Caki2 (cell line): Measurements from ENCODE around the gene MBD5. TPM values are rescaled to one million over a fixed set of nuclear protein-coding genes. Genes with fewer than 3 reads are reported as not detected.
"Not testable (repeated sequence)": the region's sequence is repeated elsewhere in the genome, so short reads cannot be mapped to it uniquely, and the experiment has no call there.

Experiments
- DNase-seq: peaks from one replicate; pipeline ENCODE4 v3.0.0-alpha.2; 2015; ENCODE audit warnings: low read depth
- in situ Hi-C: cut with HindIII; loops from 2 replicates; pipeline ENCODE4 v1.10.0; 2016; ENCODE audit warnings: low sequenced_read_pairs, low pct_unique_long_range_greater_than_20kb, mixed read lengths
- total RNA-seq: library from RNA; depleted of rRNA; stranded (reverse); fragments of >200 nt; shearing (Covaris generic); gene quantifications from 2 replicates; pipeline ENCODE4 v1.2.3, GENCODE V29; 2014; ENCODE audit warnings: low replicate concordance

The MBD5 gene
- total RNA-seq, 1 experiment from 2014 or later = 3.1 TPM

DNA sequence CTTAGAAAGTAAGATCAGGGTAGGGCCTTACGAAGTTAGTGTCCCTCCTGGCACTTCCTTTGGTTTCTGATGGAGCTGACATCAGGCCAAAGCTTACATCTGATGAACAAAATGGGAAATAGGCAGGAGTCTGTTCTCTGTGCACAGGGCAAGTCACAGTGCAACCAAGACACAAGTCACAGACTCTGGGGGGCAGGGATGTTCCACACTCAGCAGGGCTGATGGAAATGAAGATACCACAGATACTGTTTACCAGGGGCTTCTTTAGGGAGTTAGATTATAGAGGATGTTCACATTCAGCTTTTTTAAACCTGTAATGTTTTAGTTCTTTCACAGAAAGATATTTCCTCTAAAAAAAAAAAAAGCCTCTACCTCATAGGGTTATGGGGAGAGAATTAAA lies 517.5 kb downstream of the MBD5 start:
- DNase-seq = no peak

DNA sequence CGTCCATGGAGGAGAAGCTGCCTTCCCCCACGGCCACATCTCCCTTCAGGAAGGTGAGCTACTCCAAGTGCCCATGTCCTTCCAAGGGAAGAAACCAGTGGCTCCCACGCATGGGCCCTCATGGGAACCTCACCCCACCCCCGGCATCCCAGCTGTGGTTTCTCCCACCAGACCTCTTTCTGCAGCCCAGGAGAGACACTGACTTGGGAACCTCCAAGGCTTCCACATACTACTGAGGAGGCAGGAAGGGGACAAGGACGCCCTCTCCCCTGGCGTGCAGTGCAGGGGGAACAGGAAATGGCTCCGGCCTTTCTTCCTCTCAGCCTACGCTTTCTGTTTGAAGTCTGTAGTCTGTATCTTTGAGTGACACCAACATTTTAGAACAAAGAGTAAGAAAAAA lies 519.1 kb downstream of the MBD5 start:
- DNase-seq = no peak
- in situ Hi-C loops = no loop called here

More for the DNA sequence above, 517.5 kb downstream of the MBD5 start:
- in situ Hi-C loops = no loop called here

DNA sequence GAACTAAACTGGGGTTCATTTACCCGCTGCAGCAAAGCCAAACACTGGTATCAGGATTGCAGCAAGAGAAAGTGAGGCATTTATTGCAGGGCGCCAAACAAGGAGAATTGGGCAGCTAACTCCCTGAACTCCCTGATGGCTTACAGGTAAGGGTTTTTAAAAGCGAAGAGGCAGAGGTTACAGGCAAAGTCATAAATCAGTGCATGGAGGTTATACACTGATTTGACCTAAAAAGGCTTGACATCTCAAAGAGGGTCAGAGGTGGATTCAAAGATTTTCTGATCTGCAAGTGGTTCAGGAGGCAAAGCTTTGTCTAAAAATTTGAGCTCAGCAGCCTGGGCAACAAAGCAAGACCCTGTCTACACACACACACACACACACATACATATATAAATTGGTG lies 520.9 kb downstream of the MBD5 start:
- in situ Hi-C loops = no loop called here
- DNase-seq = no peak

DNA sequence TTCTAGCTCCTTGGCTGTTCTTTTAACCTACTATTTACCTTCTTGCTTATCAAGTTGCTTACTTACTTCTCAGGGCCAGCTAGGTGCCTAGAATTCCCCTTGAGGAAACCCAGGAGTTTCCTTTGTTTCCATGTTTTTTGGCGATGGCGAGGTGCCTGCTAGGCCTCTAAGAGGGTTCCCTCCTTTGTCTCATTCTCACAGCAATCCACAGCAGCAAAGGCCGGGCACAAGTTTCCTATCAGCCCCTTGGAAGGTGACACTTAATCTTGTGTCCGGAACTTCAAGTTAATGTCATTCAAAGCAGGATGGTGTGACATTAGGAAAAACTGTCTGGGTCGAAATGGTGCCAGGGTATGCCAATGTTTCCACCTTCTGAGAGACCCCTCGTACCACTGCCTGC lies 521.7 kb downstream of the MBD5 start:
- no peak for DNase-seq
- in situ Hi-C loops = no loop called here

DNA sequence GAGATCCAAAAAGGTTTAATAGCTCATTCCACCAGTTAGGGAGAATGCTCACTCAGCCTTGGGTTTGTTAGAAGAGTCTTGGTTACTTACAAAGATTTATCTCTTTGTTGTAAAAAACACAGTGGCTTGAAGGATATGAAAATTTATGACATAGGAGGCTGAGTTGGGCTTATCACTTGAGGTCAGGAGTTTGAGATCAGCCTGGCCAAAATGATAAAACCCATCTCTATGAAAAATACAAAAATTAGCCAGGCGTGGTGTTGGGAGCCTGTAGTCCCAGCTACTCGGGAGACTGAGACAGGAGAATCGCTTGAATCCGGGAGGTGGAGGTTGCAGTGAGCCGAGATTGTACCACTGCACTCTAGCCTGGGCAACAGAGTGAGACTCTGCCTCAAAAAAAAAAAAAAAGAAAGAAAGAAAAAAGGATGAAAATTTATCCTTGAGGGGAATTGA lies 522.2 kb downstream of the MBD5 start:
- DNase-seq, in situ Hi-C loops: not testable (repeated sequence)

DNA sequence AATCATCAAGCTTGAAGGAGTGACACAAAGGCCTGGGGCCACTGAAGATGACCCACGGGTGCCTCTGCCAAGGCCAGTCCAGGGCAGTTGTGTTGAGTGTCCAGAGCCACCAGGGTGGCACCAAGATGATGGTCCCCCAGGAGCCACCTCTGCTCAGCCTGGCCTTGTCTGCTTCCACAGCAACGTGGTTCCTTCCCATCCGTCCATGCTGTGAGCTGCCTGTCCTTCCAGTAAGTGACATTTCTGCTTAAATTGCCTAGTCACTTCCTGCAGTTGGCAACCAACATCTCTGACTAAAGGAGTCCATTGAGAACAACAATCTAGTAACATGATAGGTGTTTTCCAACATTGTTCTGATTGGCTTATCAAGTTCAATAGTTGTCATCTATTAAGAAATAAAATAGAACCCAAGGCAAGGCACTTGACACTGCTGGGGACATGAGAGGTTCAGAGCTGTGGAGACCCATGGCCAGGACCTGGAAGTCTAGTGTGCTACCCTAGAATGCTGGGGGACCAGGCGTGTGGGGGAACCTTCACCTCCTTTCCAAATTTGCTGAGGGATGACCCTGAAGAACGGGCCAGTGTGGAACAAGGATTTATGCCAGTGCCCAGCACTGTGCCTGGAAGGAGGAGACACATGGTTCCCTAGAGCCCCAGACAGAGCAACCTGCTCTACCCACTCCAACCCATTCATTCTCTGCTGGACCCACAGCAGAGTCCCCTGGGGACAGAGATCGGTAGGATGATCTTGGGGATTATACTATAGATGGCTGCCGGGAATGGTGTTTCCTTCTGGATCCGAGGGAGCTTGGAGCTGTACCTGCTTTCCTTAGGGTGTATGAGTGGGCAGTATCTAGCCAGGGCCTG lies 524.7 kb downstream of the MBD5 start:
- in situ Hi-C loops = no loop called here
- no peak for DNase-seq

DNA sequence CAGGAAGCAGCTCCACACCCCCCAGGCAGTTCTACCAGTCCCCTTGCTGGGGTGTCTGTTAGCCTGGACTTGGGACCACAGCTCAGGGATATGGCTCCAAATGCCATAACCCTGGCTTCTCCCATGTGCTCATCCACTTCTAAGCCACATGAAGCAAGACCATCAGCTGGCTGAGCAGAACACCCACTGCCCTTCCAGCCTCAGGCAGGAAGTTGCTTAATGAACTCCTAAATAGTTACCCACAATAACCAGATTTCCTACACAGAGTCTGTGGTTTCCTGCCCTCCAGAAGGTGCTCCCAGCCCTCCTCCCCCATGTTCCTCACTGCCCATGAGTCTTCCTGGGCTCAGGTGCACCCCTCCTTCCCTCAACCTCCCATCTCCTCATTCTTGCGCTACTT lies 525.4 kb downstream of the MBD5 start:
- no peak for DNase-seq
- in situ Hi-C loops = no loop called here

DNA sequence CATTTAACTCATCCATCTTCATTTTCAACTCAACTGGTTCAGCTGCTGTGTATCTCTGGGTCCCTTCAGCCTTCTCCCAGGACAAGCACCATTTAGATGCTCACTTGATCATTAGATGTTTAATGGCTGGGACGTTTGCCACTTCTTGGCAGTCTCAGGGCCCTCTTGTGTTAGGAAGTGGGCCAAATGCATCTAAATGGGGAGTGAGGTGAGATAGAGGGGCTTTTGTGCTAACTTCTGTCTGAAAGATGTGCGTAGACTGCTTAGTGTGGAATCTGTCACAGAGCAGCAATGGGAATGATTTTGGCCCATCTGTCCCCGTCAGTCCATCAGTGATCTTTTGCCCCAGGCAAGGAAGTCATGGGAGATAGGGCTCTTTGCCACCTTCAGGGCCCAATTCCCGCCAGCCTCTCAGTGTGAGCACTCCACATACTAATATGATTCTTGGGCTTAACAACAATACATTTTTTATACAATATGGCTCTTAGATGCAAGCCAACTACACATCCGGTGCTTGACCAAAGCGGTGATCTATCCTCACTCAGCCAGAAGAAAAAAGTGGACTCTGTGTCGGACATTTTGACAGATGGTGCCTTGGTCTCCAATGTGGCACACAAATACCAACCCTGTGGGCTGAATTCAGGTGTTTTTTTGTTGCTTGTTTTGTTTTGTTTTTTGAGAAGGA lies 528.0 kb downstream of the MBD5 start:
- in situ Hi-C loops = no loop called here
- no peak for DNase-seq

DNA sequence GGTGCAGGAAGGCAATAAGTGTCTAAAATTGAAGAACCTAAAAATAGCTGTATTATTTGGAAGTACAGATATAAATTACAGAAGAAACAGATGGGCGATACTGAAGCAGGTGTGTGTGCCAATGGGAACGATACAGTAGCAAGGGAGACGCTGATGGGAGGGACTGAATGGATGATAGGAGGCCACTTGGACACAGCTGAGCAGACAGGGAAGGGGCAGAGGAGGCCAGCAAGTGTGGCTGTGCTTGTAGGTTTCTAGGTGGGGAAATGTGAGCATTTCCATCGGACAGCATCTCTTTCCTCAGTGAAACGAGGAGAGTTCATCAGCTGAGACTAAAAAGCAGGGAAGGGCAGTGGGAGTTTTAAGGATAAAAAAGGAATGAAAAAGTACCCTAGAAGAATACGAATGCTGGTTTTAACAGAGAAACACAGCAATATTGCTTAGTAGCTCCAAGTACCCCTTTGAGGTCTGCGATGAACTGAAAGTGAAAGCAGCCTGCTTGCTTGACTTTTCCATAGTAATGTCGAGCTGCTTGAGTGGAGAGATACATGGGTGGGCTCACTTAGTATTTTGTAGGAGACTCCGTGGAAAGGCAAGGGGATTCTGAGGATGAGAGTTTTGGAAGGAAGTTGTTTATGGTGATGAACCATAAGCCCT lies 531.9 kb downstream of the MBD5 start:
- DNase-seq = no peak
- in situ Hi-C loops = no loop called here

DNA sequence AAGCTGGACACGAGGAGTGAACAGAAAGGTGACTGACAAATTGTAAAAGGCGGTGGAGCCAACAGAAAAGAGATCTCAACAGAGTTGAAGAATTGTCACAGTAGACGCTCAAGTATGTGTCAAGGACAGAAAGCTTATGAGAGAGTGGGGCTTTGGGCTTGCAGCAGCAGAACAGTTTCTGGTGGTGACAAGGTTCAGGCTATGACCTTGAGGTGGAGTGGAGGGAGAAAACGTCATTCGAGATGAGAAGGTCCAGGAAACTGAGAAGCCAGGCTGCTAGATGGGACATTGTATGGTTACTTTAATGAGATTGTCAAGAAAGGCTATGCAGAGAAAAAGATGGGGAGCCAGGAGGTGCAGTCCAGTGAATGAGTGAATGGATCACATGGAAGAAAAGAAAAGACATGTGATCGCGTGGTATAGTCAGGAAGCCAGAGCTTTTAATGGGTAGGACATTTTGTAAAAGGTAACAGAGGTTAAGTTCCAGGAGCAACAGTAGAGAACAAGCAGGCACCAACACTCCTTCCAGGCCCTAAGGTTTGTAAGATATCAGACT lies 532.5 kb downstream of the MBD5 start:
- DNase-seq = no peak
- in situ Hi-C loops = no loop called here

DNA sequence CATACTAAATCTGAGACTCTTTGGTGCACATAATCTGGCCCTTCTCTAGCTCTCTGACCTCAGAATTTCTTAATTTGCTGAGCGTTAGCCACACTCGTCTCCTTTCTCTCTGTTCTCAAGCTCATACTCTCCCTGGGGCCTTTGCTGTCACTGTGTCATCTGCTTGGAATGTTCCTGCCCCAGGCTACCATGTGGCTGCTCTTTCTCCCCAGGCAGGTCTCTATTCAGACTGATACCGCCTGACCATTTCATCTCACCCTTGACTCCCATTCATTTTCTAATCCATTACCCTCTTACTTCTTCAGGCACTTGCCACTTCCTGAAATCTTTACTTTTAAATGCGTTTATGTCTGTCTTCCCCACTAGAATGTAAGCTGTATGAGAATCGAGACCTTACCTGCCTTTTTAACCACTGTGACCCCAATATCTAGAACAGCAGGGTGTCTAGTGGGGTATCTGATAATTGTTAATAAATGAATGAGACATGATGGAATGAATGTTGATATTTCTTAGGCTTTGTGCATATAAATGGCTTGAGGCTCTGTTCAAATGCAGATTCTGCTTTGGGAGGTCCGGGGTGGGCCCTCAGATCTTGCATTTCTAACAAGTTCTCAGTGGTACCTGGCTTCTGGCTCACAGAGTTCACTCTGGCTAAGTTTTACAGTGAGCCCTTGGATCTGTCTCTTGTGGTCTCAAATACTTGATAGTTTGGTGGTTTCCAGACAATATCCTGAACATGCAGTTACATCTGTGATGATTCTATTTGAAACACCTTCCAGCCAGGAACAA lies 533.8 kb downstream of the MBD5 start:
- no peak for DNase-seq
- in situ Hi-C loops = no loop called here

DNA sequence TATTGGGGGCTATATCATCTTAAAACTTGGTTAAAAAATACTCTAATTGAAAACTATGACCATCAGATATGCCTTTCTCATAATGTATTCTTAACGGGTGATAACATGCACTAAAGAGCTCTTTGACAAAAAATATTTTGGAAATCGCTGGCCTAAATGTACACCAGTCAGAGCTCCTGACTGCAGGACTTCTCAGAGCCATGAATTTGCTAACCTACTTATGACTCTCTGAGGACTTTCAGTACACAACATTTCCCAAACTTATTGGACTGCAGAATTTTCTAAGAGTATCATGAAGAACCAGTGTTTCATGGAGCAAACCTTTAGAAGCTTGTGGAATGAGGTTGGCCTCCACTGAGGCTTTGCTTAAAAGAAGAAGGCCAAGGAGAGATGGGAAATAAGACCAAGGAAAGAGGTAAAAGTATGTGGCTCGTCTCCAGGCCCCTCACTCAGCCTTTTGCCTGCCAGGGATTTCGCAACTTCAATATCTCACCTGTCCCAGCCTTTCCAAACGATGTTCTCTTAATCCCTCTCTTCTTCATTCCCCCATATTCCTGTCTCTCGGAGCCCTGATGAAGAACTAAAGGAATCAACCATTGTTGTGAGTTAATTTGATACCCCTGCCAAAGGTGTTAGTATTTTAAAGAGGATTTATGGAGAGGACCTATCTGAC lies 534.9 kb downstream of the MBD5 start:
- in situ Hi-C loops = no loop called here
- no peak for DNase-seq

DNA sequence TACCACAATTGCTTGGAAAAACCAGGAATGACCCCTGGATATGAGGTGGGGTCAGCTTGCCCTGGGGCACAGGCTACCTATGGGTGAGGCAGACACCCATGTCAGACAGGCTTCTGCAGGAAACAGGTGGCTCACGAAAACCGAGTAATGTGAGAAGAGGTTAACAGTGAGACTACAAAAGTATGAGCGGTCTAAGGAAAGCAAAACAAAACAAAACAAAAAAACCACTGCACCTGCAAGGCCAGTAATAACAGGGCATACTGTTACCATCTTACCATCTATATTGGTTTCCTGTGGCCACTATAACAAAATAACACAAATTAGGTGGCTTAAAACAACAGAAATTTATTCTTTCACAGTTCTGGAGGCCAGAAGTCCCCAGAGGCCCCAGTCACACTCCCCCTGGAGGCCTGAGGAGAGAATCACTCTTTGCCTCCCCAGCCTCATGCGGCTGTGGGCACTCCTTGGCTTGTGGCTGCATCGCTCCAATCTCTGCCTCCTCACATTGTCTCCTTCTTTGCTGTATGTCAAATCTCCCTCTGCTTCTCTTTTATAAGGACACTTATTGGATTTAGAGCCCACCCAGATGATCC lies 537.0 kb downstream of the MBD5 start:
- DNase-seq = no peak
- in situ Hi-C loops = no loop called here

DNA sequence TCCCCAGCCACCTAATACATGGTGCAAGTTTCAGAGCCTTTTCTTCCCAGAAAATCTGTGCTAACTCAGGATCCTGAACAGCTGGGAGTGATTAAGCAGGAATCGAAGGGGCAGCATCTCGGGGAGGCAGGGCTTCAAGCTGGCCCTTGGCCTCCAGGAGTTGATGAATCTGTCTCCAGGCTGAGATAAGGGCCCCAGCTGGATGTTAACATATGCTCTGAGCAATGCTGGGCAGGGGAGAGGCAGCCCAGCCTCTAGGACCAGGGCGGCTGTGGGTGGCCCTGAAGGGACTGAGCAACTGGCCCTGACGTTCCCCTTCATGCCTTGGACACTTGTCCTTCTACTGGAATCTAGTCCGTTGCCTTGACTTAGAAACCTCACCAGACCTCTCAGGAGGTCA lies 539.6 kb downstream of the MBD5 start:
- DNase-seq = no peak
- in situ Hi-C loops = no loop called here

DNA sequence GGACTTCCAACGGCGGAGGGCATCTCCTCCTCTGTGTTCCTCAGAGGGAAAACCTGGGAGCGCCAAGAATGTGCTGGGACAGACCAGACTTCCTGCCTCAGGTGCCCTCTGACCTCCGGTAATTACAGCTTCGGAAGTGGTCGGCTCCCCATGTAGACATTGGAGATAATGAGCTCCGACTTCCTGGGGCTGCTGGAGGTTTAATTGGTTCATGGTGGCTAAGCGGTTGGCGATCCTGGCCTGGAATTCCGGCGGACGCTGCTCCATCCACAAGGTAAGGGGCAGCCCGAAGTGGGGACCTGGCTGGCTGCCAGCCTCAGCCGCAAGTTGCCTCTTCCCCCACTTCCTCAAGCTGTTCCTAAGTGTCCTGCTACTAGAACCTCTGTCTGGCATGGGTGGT lies 540.5 kb downstream of the MBD5 start:
- in situ Hi-C loops = no loop called here

DNA sequence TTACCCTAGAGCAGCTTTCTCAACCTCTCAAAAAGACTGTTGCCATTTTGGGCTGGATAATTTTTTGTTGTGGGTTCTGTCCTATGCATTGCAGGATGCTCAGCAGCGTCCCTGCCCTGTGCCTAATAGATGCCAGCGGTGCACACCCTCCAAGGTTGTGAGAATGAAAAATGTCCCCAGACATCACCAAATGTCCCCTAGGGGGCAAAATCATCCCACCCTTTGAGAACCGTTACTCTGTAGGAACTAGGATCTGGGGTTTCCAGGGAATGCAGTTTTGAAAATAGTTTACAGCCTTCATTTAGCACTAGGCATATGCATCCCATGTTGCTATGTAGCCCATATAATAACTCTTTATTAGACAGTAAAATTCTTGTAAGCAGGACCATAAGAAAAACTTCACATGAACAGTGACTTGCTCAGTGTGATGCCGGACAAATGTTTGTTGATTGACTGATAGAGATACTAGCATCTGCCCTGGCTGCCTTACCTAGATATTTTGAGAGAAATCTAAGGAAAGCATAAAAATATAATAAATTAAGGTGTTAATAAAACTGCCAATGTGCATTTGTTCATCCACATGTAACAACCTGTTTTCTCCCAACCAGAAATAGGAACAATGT lies 544.5 kb downstream of the MBD5 start:
- in situ Hi-C loops = no loop called here
- no peak for DNase-seq

More for the DNA sequence above, 540.5 kb downstream of the MBD5 start:
- DNase-seq = no peak
